UCSD-AML1 (cell line): ENCODE results near the gene PAX7.
"Not testable (repeated sequence)": the region's sequence is repeated elsewhere in the genome, so short reads cannot be mapped to it uniquely, and the experiment has no call there.

Source experiments
- DNase-seq: peaks from one replicate; lab custom pipeline; 2025; ENCODE audit not compliant: unreplicated experiment; lab: John Stamatoyannopoulos, UW

The PAX7 gene

GRCh38 chr1:18724801-18725200 is 94.2 kb downstream of the PAX7 start:
- DNase-seq: no peak

- DNase-seq: no peak
These were observed 94.7 kb downstream of the PAX7 start for GRCh38 chr1:18725231-18725895.

GRCh38 chr1:18726368-18726767 is 95.7 kb downstream of the PAX7 start:
- DNase-seq: no peak

GRCh38 chr1:18727956-18728355 is 97.3 kb downstream of the PAX7 start:
- no peak for DNase-seq

DNA sequence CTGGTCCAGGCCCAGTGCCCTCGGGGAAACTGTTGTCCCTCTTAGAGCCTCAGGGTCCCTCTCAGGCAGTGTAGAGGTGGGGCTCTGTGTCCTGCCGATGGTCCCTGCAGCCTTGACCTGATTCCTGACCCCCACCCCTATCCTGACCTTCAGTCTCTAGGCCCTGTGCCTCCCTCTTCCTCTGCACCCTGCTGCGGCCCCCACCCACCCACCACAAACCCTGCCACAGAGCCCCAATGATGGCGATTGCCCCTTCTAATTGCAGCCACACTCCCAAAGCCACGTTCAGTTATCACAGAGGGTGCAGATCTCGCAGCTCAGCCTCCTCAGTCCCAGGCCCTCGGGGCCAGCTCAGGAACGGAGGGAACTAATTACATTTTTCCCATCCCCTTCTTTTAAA is 99.7 kb downstream of the PAX7 start:
- DNase-seq: no peak

- DNase-seq: no peak
These were observed 100.5 kb downstream of the PAX7 start for GRCh38 chr1:18731148-18731547.

DNA sequence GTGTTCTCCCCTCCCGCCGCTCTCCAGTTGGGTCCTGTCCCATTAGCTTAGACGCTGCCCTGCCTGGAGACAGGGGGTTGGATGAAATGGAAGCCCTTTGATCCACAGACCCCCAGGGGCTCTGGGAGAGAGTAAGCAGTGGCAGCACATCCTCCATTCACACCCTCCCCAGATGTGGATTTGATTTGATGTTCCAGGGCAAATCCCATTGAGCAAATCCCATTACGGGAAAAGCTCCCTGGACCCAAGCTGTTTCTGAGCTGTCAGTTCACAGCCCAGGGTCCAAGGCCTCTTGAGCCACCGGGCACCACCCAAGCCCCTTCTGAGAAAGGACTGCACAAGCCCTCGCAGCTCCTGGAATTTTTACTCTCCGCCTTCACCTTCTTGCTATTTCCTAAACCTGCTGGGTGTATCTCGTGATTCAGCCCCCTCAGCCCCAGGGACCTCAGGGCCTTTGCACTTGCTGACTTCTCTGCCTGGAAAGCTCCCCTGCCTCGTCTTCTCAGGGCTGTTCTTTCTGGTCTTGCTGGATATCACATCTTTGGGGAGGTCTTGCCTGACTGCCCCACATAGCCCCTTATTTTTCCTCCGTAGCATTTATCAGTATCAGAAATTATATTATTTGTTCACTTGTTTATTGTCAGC is 101.1 kb downstream of the PAX7 start:
- DNase-seq: no peak

GRCh38 chr1:18732686-18733085 is 102.0 kb downstream of the PAX7 start:
- DNase-seq: no peak

DNA sequence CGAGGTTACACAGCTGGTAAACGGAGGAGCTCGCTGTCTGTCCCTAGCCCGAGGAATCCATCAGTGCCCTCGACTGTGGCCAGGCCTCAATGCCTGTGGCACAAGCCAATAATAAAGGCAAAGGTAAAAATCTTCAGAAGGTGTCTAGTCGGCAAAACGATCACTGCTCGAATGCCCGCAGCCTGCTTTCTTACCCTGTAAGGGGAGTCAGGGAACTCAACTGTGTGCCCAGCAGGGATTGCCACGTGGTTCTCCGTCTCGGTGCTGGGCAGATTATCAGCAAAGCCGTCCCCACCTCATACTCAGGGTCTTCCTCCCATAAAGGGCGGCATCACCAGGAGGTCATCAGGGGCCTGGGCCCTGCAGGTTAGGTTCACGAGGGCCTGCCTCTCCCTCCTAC is 103.4 kb downstream of the PAX7 start:
- no peak for DNase-seq

DNA sequence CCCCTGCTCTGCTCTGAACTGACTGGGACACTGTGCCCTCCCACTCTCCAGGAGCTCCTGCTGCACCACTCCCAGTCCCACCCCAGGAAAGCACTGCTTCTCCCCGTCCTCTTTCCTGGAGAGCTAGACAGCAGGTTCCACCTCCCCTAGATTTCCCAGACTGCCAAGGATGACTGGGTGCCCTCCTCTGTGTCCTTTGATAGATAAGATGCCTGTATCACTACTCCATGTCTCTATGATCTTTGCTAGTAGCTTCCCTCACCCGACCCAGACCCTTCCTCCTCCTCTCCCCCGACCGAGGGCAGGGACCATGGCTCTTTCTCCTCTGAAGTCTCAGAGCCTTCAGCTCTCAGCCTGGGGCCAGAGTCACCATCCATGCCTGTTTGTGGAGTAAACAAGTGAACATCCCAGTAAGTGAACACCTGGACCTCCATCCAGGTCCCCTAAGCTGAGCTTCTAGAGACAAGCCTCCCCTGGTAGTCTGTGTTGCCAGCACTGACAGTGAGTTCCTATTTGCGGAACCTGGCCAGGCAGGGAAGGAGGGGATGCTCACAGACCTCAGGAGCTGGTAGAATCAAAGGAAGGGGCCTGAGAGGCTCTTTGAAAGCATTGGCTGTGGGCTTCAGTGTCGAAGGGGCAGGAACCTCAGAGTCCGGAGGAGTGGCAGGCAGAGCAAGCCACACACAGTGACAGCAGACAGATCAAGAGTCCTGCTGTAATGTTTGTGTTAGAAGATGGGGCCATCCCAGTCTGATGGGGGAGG is 104.0 kb downstream of the PAX7 start:
- no peak for DNase-seq

DNA sequence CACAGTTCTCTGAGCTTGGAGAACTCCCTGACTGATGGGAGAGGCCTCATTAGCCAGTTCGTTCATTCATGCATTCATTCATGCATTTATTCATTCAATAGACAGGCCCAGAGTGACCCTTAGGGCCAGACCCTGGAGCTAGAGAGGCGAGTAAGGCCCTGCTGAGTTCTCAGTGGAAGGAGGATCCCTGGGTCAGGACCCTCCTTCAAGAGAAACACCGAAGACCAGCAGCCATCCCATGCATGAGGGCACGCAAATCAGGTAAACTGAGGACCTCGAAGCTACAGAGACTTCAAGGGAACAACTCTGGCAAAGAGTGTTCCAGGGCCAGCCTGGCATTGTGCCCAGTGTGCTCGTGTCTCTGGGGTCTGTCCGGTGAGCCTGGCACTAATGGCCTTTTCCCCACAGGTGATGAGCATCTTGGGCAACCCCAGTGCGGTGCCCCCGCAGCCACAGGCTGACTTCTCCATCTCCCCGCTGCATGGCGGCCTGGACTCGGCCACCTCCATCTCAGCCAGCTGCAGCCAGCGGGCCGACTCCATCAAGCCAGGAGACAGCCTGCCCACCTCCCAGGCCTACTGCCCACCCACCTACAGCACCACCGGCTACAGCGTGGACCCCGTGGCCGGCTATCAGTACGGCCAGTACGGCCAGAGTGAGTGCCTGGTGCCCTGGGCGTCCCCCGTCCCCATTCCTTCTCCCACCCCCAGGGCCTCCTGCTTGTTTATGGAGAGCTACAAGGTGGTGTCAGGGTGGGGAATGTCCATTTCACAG is 104.8 kb downstream of the PAX7 start:
- no peak for DNase-seq

DNA sequence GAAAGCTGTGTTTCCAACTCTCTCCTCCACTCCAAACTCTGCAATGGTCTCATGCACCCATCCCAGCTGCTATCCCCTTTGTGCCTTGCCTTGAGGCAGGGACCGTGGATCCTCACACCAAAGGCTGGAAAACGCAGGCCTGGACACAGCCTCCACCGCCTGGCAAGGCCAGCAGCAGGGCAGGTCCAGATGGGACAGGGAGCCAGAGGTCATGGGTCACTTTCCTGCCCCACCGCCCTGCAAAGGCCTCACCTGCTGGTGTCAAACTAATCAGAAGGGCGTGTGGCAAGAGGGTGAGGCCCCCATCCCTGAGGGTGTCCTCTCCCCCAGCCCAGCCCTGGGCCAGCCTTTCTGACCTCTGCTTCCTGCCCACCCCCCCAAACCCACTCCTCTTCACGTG is 106.3 kb downstream of the PAX7 start:
- DNase-seq: no peak

DNA sequence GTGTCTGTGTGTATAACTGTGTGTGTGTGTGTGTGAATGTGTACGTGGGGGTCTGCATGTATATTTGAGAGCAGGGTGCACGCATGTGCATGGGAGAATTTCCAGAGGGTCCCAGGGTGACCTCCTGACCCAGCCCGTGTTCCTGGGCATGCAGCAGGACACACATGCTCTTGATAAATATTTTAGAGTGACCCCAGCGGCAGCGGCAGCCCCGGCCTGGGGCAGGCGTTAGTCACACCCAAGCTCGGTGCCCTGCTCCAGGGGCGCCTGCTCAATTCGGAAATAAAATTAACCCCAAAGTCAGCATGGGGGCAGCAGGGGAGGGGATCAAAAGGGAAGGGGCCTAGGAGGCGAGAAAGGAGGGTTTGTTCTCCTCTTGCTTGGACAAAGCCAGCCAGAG is 107.5 kb downstream of the PAX7 start:
- DNase-seq: no peak

DNA sequence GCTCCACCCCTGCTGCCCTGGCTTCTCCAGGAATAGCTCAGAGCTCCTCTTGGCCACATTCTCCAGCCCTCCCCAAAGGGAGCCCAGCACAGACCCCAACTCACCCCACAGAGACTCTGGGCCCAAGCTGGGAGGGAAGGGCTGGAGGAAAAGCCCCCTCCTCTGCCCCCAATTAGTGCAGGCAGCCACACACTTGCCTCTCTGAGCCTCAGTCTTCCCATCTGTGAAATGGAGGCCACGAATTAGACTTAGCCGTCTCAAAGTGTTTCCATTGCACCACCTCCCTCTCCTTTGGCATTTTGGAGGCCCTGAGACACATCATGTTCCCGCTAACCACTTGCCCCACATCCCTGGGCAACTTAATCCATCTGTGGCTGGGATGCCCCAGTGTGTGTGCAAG is 108.0 kb downstream of the PAX7 start:
- no peak for DNase-seq

DNA sequence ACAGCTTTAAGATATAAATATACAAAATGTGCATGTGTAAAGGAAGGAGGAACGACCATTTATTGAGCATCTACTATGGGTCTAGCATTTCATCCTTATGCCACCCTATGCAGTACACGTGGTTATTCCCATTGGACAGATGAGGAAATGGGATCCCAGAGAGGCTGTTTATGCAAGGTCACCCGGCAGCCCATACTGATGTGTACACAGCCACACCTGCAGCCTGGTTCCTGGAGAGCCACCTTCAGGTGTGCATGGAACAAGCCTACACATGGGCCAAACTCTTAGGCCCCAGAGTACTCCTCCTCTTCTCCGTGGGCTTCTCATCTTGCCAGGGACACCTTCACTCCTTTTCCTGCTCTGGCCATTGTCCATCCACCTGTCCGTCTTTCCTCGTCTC is 108.8 kb downstream of the PAX7 start:
- no peak for DNase-seq

GRCh38 chr1:18739897-18740296 is 109.3 kb downstream of the PAX7 start:
- DNase-seq: no peak

GRCh38 chr1:18740617-18741016 is 110.0 kb downstream of the PAX7 start:
- DNase-seq: no peak

DNA sequence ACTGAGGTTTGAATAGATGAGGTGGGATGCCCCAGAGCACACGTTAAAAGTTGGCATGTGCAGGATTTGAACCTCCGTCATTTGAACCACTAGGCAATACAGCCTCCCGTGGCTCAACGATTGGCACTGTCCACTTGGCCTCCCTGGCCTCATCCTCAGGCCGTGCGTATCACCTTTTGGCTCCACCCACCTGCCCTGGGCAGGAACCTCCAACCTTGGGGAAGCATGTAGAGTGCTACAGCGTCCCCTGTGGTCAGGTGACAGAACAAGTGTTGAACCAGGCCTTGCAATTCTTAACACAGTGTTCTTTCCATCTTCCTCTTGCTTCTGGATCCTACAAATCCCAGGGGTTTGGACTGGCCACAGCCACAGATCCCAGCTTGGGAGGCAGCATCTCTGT is 112.6 kb downstream of the PAX7 start:
- DNase-seq: no peak

DNA sequence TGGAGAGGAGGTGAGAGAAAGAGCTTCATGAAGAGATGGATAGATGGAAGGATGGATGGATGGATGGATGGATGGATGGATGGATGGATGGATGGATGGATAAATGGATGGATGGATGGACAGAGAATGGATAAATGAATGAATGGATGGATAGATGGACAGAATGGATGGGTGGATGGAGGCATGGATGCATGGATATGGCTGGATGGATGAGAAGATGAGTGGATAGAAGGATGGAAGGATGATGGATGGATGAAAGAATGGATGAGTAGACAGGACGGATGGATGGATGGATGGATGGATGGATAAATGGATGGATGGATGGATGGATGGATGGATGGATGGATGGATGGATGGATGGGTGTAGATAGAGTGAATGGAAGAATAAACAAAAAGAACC is 113.7 kb downstream of the PAX7 start:
- DNase-seq: not testable (repeated sequence)

- DNase-seq: no peak
These were observed 116.3 kb downstream of the PAX7 start for GRCh38 chr1:18746981-18747380.

- no peak for DNase-seq
These were observed 117.0 kb downstream of the PAX7 start for GRCh38 chr1:18747671-18748070.

DNA sequence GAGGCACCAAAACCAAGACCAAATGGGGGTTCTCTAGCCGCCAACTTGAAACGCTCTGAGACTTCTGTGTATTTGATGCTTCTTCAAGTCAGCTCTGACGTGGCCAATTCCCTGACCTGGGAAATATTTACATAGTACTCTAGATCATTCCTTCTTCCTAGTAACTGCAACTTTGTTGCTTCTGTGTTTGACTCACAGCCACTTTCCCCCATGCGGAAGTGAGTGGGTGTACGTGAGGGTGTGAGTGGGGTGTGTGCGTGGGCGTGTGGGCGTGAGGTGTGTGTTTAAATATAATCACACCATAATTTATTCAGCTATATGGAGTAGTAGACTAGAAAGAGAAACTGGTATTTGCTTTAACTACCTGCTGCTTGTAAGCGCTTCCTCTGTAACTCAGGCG is 117.8 kb downstream of the PAX7 start:
- DNase-seq: no peak
